CD4-positive, alpha-beta T cell treated with Interleukin-10 for 1 hour (primary cell): ENCODE results near the gene PPP2R5D.

ENCODE experiments used
- DNase-seq: peaks from one replicate; pipeline ENCODE4 v3.0.0-alpha.2; 2020

PPP2R5D gene

DNA sequence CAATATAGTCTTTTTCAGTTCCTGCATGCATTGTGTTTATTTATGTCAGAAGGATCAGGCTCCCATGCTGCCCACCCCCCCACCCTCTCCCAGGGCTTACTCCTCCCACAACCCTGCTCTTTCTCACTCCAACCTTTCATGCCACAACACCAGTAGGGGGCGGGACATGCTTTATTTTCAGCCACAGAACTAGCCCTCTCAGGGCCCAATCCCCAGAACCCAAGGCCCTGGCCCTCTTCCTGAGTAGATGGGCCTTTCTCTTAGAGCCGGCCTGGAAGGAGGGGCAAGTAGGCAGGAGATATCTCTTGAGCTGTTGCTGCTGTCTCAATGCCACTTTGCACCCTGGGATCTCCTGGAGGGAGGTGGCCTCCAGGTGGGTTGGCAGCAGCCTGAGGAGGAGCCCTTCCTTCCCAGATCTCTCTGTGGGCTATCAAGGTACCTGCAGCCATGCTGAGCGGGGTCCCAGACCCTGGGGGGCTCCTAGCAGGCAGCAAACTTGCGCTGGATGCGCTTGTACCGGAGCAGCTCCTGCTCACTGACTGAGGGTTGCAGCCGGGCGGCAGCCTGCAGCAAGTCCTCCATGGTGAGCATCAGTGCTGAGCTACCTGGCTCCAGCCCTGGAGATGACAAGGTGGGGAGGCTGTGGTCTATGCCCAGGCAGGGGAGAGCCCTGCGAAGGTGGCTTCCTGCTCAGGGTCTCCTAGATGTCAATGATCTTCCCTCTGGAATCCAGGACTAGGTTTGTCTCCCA is 20.3 kb upstream of the PPP2R5D start:
- DNase-seq = peak; percentile 58

- no peak for DNase-seq
Observed at GRCh38 chr6:42966571-42966970, 17.8 kb upstream of the PPP2R5D start.

DNA sequence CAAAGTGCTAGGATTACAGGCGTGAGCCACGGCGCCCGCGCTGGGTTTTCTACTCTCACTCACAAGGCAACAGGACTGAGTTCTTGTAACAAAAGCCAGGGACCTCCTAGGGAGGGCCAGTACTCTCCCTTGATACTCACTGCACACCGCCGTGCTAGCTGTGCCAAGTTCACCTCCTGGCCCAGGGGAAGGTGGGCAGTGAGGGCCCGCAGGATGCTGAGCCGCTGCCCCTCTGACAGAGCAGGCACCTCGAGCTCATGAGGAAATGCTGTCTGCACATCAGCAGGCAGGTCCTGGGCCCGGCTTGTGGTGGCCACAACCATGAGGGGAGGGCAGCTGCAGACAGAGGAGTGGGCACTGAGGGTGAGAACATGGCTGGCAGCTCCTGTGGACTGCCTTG is 17.1 kb upstream of the PPP2R5D start:
- DNase-seq = no peak

GRCh38 chr6:42968126-42968701 is 16.2 kb upstream of the PPP2R5D start:
- no peak for DNase-seq

DNA sequence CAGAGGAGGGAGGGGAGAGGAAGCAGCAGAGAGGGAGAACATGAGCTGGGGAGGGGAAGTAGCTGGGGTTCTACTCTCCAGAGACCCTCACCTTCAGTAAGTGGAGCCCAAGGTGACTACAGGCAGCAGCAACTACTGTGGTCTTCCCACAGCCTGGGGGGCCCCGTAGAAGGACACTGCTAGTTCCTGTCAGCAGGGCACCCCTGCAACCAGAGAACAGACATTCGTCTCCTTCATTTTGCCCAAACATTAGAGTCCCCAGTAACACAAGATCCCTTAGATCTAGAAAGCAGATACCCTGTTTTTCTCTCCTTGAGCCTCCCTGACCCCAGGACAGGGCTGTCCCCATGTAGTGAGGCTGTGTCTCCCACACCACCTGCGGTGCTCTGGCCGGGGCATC is 15.6 kb upstream of the PPP2R5D start:
- no peak for DNase-seq

- DNase-seq = no peak
Observed at GRCh38 chr6:42969431-42969830, 14.9 kb upstream of the PPP2R5D start.

DNA sequence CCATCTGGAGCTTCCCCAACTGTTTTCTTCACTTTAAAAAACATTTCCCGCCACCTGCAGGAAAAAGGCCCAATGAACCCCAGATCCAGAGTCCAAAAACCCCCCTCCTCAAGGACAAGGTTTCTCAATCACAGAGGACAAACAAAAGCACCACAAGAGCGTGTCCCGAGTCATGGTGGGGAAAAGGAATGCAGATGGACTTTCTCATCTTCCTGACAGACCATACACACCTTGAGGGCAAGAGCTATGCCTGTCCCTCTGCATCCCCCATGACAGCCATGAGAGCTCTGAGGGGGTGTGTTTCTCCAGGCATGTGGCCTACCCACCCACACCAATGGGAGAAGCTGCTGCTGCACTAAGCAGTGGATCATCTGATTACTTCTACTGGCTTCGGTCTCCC is 14.4 kb upstream of the PPP2R5D start:
- DNase-seq = no peak

DNA sequence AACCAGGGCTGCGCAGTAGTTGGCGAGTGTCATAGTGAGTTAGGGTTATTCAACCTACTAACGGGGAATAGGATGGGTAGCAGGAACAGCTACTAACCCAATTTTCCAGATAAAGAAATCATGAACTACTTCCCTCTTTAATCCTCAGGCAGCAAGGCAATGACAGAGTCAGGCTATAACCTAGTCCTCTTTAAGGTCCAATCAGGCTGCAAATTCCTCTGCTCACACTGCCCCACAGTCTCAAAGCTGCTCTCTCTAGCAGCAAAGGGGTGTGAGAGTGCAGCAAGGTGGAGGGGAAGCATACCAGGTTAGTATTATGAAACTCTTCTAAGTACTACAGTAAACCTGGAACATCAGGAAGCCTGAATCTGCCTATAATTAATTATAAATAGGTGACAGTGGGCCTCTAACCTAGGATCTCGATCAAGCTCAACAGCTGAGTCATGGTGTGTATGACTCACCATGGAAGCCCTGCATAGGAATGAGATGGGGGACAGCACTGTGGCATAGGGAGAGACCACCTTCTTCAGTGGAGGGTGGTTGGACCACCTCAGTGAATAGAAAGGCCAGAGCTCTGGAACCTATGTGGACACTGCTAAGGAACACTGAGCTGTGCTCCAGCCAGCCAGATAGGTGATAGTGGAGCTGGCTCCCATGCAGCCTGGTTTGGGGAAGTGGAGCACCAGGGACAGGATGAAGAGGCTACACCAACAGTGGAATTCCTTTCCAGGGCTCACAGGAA is 13.3 kb upstream of the PPP2R5D start:
- DNase-seq = no peak

- no peak for DNase-seq
Observed at GRCh38 chr6:42971746-42972327, 12.5 kb upstream of the PPP2R5D start.

DNA sequence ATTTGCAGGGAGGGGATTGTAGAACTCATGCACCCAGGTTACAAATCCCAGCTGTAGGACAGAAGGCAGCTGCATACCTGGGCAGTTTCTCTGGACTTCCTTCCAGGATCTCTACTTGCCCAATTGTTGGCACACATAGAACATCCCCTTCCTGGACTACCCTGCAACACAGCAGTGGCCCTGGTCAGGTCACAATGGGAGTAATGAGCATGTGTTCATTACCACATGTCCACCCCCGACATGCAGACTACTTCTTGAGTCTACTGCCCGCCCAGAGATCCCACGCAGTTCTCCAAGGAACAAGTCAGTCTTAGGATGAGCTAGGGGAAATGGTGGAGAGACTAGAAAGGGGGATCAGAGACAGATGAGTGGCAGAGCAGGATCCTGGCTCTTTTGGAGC is 10.4 kb upstream of the PPP2R5D start:
- DNase-seq = no peak

DNA sequence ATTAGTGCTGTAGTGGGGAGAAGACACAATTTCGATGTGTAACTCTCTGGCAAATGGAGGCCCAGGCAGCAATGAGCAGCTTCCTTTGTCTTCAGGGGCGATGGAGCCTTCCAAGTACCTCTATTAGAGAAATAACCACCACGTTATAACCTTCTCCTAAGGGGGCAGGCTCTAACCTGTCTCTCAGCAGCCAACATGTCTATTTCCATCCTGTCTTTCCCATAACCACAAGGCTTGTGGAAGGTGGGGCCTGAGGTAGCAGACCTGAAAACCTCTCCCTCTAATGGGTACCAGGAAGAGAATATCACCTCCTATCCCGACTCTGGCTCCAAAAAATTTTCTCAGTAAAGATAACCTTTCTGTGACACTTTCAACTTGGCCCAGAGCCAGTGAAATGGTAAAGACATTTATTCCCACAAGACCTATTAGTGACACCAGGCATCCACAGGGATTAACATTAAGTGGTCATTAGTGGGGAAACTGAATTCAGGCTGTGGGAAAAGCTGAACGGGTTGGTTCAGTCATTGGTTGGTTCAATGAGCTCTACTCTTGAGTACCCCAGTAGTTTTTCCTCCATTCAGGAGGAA is 9.4 kb upstream of the PPP2R5D start:
- no peak for DNase-seq

- DNase-seq = peak; percentile 4
Observed at GRCh38 chr6:42978487-42978838, 5.9 kb upstream of the PPP2R5D start.

- DNase-seq = peak; percentile 93
Observed at GRCh38 chr6:42978839-42979522, 5.4 kb upstream of the PPP2R5D start, which contains the start of gene PEX6. Gene PEX6, minus strand, starts transcription at chr6:42979181. Its CDS starts 31 bp downstream, at chr6:42979150.

- peak; percentile 15 for DNase-seq
Observed at GRCh38 chr6:42979523-42980177, 4.7 kb upstream of the PPP2R5D start.

- DNase-seq = no peak
Observed at GRCh38 chr6:42981836-42982235, 2.5 kb upstream of the PPP2R5D start.

GRCh38 chr6:42984924-42985475 is 630 bp downstream of the PPP2R5D start:
- peak; percentile 18 for DNase-seq

GRCh38 chr6:42987533-42988451 is 3.4 kb downstream of the PPP2R5D start:
- DNase-seq = no peak

DNA sequence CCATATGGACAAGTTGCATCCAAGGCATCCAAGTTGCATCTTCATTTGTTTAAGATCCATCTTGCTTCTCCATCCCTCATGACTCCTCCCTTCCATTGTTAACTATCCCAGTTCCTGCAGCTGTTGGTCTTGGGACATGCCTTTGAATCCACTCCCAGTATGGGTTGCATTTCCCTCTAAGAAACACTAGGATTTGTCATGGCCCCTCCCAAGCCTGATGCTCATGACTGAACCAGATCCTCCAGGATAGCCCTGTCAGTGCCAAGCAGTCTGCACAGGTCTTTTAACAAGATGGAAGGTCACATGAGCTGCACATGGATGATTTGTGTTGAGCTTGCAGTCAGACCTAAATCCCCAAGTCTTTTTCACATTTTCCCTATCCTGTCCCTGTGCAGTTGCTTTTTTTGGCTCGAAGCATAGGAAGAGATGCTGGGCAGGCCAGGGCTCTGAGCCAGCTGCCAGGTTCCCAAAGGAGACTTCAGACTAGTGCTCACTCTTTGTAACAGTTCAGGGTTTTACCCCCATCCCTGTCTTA is 4.2 kb downstream of the PPP2R5D start:
- no peak for DNase-seq

- no peak for DNase-seq
Observed at GRCh38 chr6:42989923-42990322, 5.6 kb downstream of the PPP2R5D start.

GRCh38 chr6:42993445-42993844 is 9.1 kb downstream of the PPP2R5D start:
- no peak for DNase-seq
